AG10803 (cell line): Measurements from ENCODE around the gene ATF2.

Source experiments
- DNase-seq: peaks from one replicate; pipeline ENCODE4 v3.0.0; 2010; ENCODE audit warnings: low read depth
- H3K4me3 ChIP-seq: 2 replicates; pipeline ENCODE4 v1.5.1; 2011; ENCODE audit warnings: mild to moderate bottlenecking, low read length, control low read depth
- TF ChIP-seq, protein P1 (sequence below): conservative IDR thresholded peaks from 2 replicates; pipeline ENCODE4 v1.5.1; 2011; ENCODE audit warnings: mild to moderate bottlenecking, low read length, control low read depth, inconsistent platforms

Gene ATF2, protein sequence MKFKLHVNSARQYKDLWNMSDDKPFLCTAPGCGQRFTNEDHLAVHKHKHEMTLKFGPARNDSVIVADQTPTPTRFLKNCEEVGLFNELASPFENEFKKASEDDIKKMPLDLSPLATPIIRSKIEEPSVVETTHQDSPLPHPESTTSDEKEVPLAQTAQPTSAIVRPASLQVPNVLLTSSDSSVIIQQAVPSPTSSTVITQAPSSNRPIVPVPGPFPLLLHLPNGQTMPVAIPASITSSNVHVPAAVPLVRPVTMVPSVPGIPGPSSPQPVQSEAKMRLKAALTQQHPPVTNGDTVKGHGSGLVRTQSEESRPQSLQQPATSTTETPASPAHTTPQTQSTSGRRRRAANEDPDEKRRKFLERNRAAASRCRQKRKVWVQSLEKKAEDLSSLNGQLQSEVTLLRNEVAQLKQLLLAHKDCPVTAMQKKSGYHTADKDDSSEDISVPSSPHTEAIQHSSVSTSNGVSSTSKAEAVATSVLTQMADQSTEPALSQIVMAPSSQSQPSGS

GRCh38 chr2:175167792-175168563 is at the start of gene ATF2:
Gene ATF2, minus strand, starts transcription at chr2:175168203. Its CDS starts 31,760 bp downstream, at chr2:175136443.
- H3K4me3 ChIP-seq: peak within 1 kb of the TSS; percentile 100
- TF ChIP-seq, protein P1, sequence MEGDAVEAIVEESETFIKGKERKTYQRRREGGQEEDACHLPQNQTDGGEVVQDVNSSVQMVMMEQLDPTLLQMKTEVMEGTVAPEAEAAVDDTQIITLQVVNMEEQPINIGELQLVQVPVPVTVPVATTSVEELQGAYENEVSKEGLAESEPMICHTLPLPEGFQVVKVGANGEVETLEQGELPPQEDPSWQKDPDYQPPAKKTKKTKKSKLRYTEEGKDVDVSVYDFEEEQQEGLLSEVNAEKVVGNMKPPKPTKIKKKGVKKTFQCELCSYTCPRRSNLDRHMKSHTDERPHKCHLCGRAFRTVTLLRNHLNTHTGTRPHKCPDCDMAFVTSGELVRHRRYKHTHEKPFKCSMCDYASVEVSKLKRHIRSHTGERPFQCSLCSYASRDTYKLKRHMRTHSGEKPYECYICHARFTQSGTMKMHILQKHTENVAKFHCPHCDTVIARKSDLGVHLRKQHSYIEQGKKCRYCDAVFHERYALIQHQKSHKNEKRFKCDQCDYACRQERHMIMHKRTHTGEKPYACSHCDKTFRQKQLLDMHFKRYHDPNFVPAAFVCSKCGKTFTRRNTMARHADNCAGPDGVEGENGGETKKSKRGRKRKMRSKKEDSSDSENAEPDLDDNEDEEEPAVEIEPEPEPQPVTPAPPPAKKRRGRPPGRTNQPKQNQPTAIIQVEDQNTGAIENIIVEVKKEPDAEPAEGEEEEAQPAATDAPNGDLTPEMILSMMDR: no peak
- DNase-seq: peak; percentile 100

- peak; percentile 17 for DNase-seq
- TF ChIP-seq, protein P1: no peak
- H3K4me3 ChIP-seq: no peak overlapping the region
Measured at GRCh38 chr2:175207741-175208438, 39.9 kb upstream of the ATF2 start.

- TF ChIP-seq, protein P1: no peak
- no peak overlapping the region for H3K4me3 ChIP-seq
- DNase-seq: no peak
Measured at GRCh38 chr2:175206866-175207265, 38.9 kb upstream of the ATF2 start.

GRCh38 chr2:175205523-175205922 is 37.5 kb upstream of the ATF2 start:
- TF ChIP-seq, protein P1: no peak
- H3K4me3 ChIP-seq: no peak overlapping the region
- no peak for DNase-seq

DNA sequence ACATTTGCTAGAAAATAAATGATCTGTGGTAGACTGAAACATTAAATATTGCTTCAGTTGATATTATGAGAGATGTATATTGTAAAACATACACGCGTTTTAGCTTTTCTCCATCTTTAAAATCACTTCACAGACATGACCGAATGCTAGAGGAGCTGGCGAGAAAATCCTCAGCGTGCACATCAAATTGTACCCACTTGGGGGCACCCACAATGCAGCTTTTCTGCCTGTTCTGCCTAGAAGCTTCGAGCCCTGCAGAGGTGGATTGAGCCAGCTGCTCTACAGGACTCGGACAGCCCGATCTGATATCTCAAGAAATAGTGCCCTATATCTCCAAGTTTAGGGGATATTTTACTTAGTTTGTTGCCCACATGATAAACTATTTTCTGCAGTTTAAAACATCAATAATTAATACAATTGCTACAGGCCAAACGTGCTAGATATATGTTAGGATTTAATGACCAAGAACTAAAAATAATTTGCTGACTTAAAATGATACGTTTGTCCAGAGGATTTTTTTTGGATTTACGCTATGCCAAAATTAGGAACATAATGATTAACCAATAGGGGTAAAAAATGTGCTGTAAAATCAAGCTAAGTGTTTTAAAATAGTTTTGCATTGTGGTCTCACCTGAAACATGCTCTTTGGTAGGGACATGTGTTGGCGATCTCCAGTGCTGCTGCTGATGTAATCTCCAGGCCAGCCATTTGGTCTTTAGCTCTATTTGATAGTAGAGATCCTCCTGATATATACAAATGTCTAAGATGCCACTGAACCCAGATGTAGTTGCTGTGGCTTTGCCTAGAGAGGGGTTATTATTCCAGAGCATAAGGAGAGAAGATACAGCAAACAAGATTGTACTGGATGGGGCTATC is 35.9 kb upstream of the ATF2 start:
- TF ChIP-seq, protein P1: peak; percentile 65
- peak; percentile 40 for DNase-seq
- H3K4me3 ChIP-seq: no peak overlapping the region

DNA sequence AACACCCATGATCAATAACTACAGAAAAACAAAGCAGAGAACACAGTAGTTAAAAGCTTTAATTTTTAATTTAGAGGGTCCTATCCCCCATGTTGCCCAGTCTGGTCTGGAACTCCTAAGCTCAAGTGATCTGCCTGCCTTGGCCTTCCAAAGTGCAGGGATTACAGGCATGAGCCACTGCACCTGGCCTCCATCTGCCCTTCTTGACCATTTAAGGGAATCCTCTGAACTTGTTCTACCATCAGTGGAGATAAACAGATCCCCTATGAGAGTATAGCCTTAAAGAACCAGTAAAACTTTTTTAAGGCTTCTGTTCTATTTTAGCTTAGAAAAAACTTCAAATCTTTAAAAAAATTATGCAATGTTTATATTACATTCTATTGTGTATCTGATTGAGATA is 27.0 kb upstream of the ATF2 start:
- no peak overlapping the region for H3K4me3 ChIP-seq
- no peak for DNase-seq
- TF ChIP-seq, protein P1: no peak
